Cardiac muscle cell (in vitro differentiated cells and primary cell): Measurements from ENCODE around the gene CLDN5. TPM values are rescaled to one million over a fixed set of nuclear protein-coding genes. Genes with fewer than 3 reads are reported as not detected.

Experiments
- DNase-seq, 2 donors: peaks; one replicate each; pipeline versions ENCODE4 v3.0.0 to v3.0.0-alpha.2; 2010 to 2017; ENCODE audit warnings: low read depth in 1 of 2, low spot score in 1 of 2
- H3K27ac ChIP-seq: fragments of 200-600 bp; sonication (generic); 2 replicates; pipeline ENCODE4 v1.5.1; 2016
- H3K27me3 ChIP-seq: fragments of 200-600 bp; sonication (generic); 2 replicates; pipeline ENCODE4 v1.6.0; 2016; ENCODE audit warnings: control low read depth
- H3K36me3 ChIP-seq: fragments of 200-600 bp; sonication (generic); 2 replicates; pipeline ENCODE4 v1.5.1; 2016; ENCODE audit warnings: control low read depth
- H3K4me1 ChIP-seq: fragments of 200-600 bp; sonication (generic); 2 replicates; pipeline ENCODE4 v1.8.1; 2017; ENCODE audit warnings: low read depth, mild to moderate bottlenecking, mixed run types
- H3K4me3 ChIP-seq: fragments of 200-600 bp; sonication (generic); 2 replicates; pipeline ENCODE4 v1.5.1; 2016; ENCODE audit warnings: mild to moderate bottlenecking
- H3K9me3 ChIP-seq: fragments of 200-600 bp; sonication (generic); 2 replicates; pipeline ENCODE4 v1.5.1; 2017; ENCODE audit warnings: low read depth, mild to moderate bottlenecking, control low read depth
- CTCF ChIP-seq: IDR thresholded peaks from 2 replicates; pipeline ENCODE4 v1.5.1; 2012; ENCODE audit warnings: low read depth, mild to moderate bottlenecking, low read length
- polyA plus RNA-seq: library from polyadenylated mRNA; unstranded; fragments of >200 nt; fragmentation: Nextera tagmentation; extraction: Ambion mirVana; gene quantifications from 2 replicates; pipeline ENCODE4 v1.2.1, GENCODE V29; 2016
- total RNA-seq: library from RNA; depleted of rRNA; stranded (reverse); fragments of >200 nt; gene quantifications from 2 replicates; pipeline ENCODE4 v1.2.3, GENCODE V29; 2016

CLDN5 gene
- total and polyA plus RNA-seq, 2 experiments from 2014 or later, result 0.13 to 1.0 TPM

- TF ChIP-seq CTCF, result no peak
- no peaks in the 10 kb centered on the region for H3K36me3 ChIP-seq
These were observed 27.9 kb downstream of the CLDN5 start for GRCh38 chr22:19496324-19496630.

DNA sequence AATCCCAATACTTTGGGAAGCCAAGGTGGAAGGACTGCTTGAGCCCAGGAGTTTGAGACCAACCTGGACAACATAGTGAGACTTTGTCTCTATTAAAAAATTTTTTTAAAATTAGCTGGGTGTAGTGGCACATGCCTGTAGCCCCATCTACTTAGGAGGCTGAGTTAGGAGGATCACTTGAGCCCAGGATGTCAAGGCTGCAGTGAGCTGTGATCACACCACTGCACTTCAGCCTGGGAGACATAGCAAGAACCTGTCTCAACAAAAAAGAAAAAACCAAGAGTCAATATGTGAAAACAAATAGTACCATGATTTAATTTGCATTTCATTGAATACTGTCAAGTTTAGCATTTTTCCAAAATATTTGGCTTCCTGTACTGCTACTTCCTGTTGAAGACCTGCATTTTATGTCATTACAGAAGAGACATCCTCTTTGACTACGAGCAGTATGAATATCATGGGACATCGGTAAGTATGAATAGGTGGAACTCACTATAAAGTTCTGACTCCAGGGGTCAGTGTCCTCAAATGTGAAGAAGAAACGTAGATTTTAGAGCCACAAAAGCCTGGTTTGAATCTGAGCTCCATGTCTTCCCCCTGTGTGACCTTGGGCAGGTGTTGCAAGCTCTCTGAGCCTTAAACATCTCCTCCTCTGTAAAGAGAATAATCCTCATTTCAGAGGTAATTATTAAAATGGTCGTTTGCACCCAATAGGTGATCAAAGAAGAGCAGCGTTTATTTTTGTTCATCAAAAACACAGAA, 28.5 kb downstream of the CLDN5 start:
- Histone ChIP-seq H3K9me3 (no peaks in the 10 kb centered on the region), H3K4me3 (no peak overlapping the region), H3K27ac (no peak overlapping the region), H3K36me3 (no peaks in the 10 kb centered on the region), H3K4me1 (no peaks in the 10 kb centered on the region), H3K27me3 (no peaks in the 10 kb centered on the region)
- peak in 1 of 2 donors; percentile 45 for DNase-seq
- peak; percentile 14 for TF ChIP-seq CTCF

More at GRCh38 chr22:19496324-19496630, 27.9 kb downstream of the CLDN5 start:
- Histone ChIP-seq H3K27me3 (no peaks in the 10 kb centered on the region), H3K9me3 (no peaks in the 10 kb centered on the region), H3K4me1 (no peaks in the 10 kb centered on the region), H3K4me3 (no peak overlapping the region), H3K27ac (no peak overlapping the region)
- DNase-seq, result no peak

- no peaks in the 10 kb centered on the region for H3K9me3 ChIP-seq
- no peak overlapping the region for H3K27ac ChIP-seq
- H3K27me3 ChIP-seq, result no peaks in the 10 kb centered on the region
- H3K4me3 ChIP-seq, result no peak overlapping the region
- no peak for DNase-seq
- H3K36me3 ChIP-seq, result no peaks in the 10 kb centered on the region
- no peaks in the 10 kb centered on the region for H3K4me1 ChIP-seq
- TF ChIP-seq CTCF, result no peak
These were observed 29.5 kb downstream of the CLDN5 start for GRCh38 chr22:19494676-19495173.

DNA sequence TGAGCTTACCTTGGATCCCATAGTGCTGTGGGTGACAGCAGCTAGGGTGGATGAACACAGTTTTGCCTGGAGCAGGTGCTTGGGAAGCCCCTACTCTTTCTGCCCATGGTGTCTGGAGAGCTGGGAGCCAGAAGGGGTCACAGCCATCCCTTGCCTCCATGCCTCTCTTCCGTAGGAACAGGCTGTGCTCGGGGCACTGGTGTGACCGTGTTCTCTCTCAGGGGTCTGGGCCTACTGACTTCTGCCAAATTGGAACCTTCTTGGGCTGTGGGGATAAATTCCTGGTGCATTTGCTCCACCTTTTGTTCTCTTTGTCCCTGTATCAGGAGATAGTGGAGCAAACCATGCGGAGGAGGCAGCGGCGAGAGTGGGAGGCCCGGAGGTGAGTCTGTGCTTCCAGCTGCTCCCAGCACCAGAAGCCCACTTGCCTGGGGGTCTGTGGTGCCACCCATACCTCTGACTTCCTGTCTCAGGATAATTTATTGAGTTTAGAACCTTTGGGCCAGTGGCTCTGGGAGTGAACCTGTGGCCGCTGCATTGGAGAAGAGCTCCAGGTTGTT, 30.1 kb downstream of the CLDN5 start:
- Histone ChIP-seq H3K4me3 (no peak overlapping the region), H3K27ac (no peak overlapping the region), H3K27me3 (no peaks in the 10 kb centered on the region), H3K36me3 (no peaks in the 10 kb centered on the region), H3K9me3 (no peaks in the 10 kb centered on the region), H3K4me1 (no peaks in the 10 kb centered on the region)
- no peak for DNase-seq
- no peak for TF ChIP-seq CTCF

- no peak overlapping the region for H3K27ac ChIP-seq
- H3K9me3 ChIP-seq, result no peaks in the 10 kb centered on the region
- no peaks in the 10 kb centered on the region for H3K27me3 ChIP-seq
- H3K36me3 ChIP-seq, result no peaks in the 10 kb centered on the region
- no peak for TF ChIP-seq CTCF
- DNase-seq, result no peak
- no peaks in the 10 kb centered on the region for H3K4me1 ChIP-seq
- no peak overlapping the region for H3K4me3 ChIP-seq
These were observed 31.6 kb downstream of the CLDN5 start for GRCh38 chr22:19492504-19493174.
